GM19240 (cell line): Measurements from ENCODE around the gene CATSPER3.

Experiments
- DNase-seq: peaks from one replicate; pipeline ENCODE4 v3.0.0; 2011; ENCODE audit warnings: low spot score; ENCODE audit not compliant: insufficient read length

Gene CATSPER3

DNA sequence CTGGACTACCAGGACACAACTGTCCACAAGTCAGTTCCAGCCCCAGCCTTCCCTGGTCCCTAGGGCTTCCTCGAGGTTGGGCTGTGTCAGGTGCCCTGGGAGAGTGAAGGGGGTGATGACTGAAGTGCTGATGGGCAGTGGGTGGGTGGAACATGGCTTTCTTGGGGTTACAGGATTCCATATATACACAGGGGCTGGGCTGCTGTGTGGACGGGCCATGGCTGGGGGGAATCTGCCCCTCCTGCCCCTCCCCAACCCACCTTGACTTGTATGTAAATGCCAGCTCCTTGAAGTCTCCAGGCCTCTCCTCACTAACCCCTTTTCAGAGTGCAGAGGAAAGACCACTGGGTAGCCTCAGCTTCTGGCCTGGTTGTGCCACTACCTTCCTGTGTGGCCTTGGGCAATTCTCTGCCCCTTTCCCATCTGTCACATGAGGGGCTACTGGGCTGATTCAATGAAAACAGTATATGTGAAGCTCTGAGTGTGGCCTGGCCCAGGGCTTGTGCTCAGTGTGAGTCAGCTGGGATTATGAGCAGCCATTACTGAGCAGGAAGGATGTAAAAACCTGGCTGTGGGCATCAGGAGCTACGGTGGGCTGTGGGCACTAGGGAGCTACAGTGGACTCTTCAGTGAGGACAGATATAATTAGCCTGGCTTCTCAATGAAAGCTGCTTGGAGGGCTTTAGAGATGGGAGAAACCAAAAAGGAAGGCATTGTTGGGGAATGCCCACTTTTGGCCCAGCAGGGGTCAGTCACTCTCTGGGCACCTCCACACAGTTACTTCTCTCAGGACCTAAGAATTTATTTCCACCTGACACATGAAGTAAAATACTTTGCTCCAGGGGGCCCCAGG is 43.0 kb downstream of the CATSPER3 start:
- DNase-seq: no peak

DNA sequence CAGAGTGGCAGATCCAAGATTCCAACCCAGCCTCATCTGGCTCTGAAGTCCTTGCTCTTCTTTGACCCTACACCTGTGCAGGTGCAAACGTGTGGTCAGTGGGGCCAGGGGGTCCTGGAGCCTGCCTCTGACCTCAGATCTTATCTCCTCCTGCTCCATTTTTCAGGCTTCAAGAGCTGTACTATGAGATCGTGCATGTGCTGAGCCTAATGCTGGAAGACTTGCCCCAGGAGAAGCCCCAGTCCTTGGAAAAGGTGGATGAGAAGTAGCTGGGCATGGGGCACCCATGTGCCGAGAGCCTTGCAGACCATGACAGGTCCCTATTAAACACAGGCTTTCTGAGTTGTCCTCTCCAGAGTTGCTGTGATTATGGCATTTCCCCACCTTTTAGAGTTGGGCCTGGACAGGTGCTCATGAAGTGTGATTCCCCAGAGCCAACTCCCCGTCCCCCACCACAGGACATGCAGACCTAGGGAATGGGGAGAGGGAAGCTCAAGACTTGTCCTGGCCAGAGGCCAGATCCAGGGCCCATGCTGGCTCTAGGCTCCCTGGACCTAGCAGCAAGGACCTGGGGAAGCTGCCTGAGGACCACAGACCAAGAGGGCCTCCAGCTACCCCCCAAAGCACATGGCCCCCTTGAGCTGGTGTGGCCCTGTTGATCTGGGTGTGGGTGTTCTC is 43.8 kb downstream of the CATSPER3 start:
- no peak for DNase-seq

- no peak for DNase-seq
Observed at GRCh38 chr5:135012033-135012588, 44.4 kb downstream of the CATSPER3 start.

DNA sequence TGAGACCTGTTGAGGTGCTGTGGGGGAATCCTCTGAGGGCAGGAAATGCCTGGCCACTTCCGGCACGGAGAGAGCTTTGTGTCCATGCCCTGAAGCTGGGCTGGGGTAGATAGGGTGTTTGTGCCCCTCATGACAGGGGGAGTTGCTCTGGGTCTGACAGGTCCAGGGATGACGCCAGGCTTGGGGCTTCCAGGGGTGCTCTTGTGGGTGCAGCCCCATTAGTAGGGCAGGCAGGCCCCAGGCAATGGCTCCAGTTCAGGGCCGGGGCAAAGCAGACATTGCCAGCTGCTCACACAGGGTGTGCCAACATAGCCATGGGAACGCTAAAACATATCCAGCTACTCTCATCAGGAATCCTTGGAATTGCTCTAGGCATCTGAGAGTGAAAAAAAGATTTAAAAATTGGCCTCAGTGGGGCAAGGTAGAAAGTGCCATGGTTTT is 45.3 kb downstream of the CATSPER3 start:
- DNase-seq: no peak

- no peak for DNase-seq
Observed at GRCh38 chr5:135013445-135013844, 45.7 kb downstream of the CATSPER3 start.

GRCh38 chr5:135013947-135014570 is 46.4 kb downstream of the CATSPER3 start:
- DNase-seq: no peak

DNA sequence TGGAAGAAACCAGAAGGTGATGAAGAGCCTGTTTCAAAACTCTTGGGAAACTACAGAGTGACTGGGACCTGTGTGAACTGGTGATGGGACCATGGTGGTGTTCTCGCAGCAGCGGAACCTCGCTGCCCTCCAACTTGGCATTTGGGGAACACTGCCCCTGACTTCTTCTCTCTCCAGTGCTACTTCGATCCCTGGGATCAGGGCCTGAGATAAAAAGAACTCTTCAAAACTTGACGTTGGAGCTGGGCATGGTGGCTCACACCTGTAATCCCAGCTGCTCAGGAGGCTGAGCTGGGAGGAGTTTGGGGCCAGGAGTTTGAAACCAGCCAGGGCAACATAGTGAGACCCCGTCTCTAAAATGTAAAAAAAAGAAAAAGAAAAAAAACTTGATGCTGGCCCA is 48.2 kb downstream of the CATSPER3 start:
- no peak for DNase-seq

GRCh38 chr5:135016861-135017290 is 49.2 kb downstream of the CATSPER3 start:
- no peak for DNase-seq

DNA sequence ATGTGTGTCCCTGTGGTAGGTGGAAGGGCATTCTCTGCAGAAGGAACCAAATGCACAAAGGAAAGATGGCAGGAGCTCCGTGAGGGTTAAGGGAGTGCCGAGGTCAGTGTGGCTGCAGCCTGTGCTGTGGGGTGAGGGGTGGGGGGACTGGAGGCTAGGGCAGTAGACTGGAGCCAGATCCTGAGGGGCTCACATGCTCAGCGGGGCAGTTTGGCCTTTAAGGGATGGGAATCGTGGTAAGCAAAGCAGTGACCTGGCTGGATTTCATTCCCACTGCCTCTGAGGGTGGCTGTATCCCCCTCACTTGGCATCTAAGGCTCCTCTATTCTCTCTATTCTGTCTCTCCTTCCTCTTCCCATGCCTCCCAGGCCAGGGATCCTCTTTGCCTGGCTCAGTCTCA is 50.8 kb downstream of the CATSPER3 start:
- no peak for DNase-seq

DNA sequence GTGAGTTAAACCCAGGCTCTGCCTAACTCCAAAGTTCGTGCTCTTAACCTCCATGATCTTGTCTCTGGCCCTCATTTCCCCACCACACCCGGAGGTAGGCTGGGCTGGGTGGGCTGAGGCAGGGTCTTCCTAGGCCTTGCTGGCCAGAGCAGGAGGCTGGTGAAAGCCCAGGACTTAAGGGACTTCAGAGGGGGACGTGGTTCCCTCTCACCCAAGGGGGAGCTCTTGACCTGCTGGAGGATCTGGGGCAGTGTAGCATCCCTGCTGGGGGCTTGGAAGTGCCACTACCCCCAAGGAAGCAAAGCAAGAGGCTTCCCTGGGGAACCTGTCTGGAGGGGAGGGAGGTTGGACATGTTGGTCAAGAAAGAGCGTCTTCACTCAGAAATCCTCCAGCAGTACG is 51.6 kb downstream of the CATSPER3 start:
- DNase-seq: no peak

DNA sequence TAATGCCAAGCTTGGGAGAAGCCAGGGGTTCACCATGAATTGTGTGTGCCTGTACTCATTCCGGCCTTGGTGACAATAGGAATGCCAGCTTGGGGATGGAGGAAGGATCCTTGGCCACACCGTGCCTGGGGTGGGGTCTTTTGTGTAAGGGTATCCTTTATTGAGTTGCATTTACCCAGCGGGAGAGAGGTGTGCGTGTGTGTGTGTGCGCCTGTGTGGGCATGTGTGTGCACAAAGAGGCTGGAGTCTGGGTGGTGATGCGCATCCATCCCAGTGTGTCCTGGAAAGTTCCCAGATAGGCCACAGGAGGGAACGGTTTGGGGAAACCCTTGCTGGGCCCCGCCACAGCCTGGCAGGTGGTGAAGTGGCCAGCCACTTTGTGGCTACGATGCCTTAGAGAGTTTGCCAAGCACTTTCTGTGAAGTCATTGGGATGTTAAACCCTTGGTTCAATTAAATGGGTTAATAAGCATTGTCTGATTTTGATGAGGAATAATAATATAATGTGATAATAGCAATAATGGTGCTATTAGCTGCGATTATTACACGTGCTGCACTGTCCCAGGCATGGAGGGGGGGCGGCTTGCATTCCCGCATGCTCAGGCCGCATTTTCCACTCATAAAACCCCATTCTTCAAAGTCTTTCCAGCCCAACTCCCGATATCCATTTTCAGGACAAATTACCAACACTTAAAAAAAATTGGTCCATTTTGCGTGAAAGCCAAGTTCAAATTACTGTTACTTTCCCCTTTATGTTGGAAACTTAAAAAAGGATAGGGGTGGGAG is 52.6 kb downstream of the CATSPER3 start:
- no peak for DNase-seq

- no peak for DNase-seq
Observed at GRCh38 chr5:135024956-135025729, 57.4 kb downstream of the CATSPER3 start.

- DNase-seq: no peak
Observed at GRCh38 chr5:135025730-135026644, 58.3 kb downstream of the CATSPER3 start.

GRCh38 chr5:135026645-135027265 is 59.0 kb downstream of the CATSPER3 start:
- no peak for DNase-seq

GRCh38 chr5:135027266-135027696 is 59.6 kb downstream of the CATSPER3 start:
- DNase-seq: no peak

- DNase-seq: no peak
Observed at GRCh38 chr5:135027697-135028615, 60.2 kb downstream of the CATSPER3 start.

DNA sequence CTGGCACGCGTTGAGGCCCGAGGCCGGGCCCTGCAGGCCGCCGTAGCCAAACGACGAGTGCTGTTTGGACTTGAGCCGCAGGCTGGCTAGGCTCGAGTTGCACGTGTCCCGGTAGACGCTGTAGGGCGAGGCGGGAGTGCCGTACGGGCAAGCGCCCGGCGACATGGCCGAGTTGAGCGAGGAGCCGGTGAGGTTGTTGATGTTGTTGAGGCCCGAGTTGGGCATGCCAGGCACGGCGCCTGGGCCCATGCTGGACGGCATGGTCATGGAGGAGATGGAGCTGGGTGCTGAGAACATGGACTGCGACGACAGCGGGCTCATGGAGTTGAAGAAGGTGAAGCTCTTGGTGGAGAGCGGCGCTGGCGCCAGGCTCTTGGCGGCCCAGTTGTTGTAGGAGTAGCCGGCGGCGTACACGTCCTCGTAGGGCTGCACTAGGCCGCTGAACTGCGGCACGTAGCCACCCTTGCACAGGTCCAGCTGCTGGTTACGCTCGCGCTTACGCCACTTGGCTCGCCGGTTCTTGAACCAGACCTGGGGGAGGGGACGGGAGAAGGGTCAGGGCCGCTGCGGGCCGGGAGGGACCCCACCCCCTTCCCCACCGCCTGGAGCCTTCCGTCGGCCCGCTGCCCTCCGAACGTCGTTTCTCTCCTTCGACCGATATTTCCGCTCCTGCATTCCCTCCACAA is 61.2 kb downstream of the CATSPER3 start:
- DNase-seq: no peak
